Neural progenitor cell (in vitro differentiated cells): ENCODE results near the gene TMUB1. TPM values are rescaled to one million over a fixed set of nuclear protein-coding genes. Genes with fewer than 3 reads are reported as not detected.

Experiments
- DNase-seq: peaks from one replicate; pipeline ENCODE4 v3.0.0-alpha.2; 2016; ENCODE audit warnings: low spot score
- H2AFZ ChIP-seq: fragments of 200-600 bp; sonication (generic); replicated peaks from 2 replicates; pipeline ENCODE4 v1.6.1; 2016; ENCODE audit warnings: antibody characterized with exemption
- H3F3A ChIP-seq: fragments of 200-600 bp; sonication (generic); 2 replicates; pipeline ENCODE4 v1.6.1; 2016; ENCODE audit warnings: antibody characterized with exemption, low read depth
- H3K27ac ChIP-seq: fragments of 200-600 bp; sonication (generic); 2 replicates; pipeline ENCODE4 v1.5.1; 2016; ENCODE audit warnings: mild to moderate bottlenecking
- H3K27me3 ChIP-seq: fragments of 200-600 bp; sonication (generic); 2 replicates; pipeline ENCODE4 v1.6.1; 2016; ENCODE audit warnings: mild to moderate bottlenecking, moderate library complexity
- H3K36me3 ChIP-seq: fragments of 200-600 bp; sonication (generic); 2 replicates; pipeline ENCODE4 v1.5.1; 2016
- H3K4me1 ChIP-seq: fragments of 200-600 bp; sonication (generic); 2 replicates; pipeline ENCODE4 v1.6.1; 2016; ENCODE audit warnings: mixed run types
- H3K4me2 ChIP-seq: fragments of 200-600 bp; sonication (generic); 2 replicates; pipeline ENCODE4 v1.6.1; 2016
- H3K4me3 ChIP-seq: fragments of 200-600 bp; sonication (generic); 2 replicates; pipeline ENCODE4 v1.5.1; 2016
- H3K79me2 ChIP-seq: fragments of 200-600 bp; sonication (generic); 2 replicates; pipeline ENCODE4 v1.6.1; 2016; ENCODE audit warnings: low read depth
- H3K9ac ChIP-seq: fragments of 200-600 bp; sonication (generic); 2 replicates; pipeline ENCODE4 v1.6.1; 2016
- H3K9me3 ChIP-seq: fragments of 200-600 bp; sonication (generic); 2 replicates; pipeline ENCODE4 v1.5.1; 2016; ENCODE audit warnings: low read depth
- H4K20me1 ChIP-seq: fragments of 200-600 bp; sonication (generic); 2 replicates; pipeline ENCODE4 v1.6.1; 2016; ENCODE audit warnings: low read depth
- H3K27ac Mint-ChIP-seq: 3 replicates; pipeline ENCODE4 v1.8.0; 2021; ENCODE audit warnings: mixed read lengths
- H3K27me3 Mint-ChIP-seq: 2 replicates; pipeline ENCODE4 v1.8.0; 2022; ENCODE audit warnings: low read depth, mild to moderate bottlenecking, inconsistent platforms, moderate library complexity, mixed read lengths; ENCODE audit not compliant: insufficient read depth
- H3K36me3 Mint-ChIP-seq: 3 replicates; pipeline ENCODE4 v1.8.0; 2021; ENCODE audit warnings: mixed read lengths
- H3K4me1 Mint-ChIP-seq: 3 replicates; pipeline ENCODE4 v1.8.0; 2021; ENCODE audit warnings: mixed read lengths
- H3K4me3 Mint-ChIP-seq: 3 replicates; pipeline ENCODE4 v1.8.0; 2021; ENCODE audit warnings: mild to moderate bottlenecking, moderate library complexity, mixed read lengths
- H3K9me3 Mint-ChIP-seq: 3 replicates; pipeline ENCODE4 v1.8.0; 2020; ENCODE audit warnings: mixed read lengths
- CTCF ChIP-seq: fragments of 200-600 bp; sonication (generic); IDR thresholded peaks from 2 replicates; pipeline ENCODE4 v1.5.1; 2017; ENCODE audit warnings: antibody characterized with exemption, mild to moderate bottlenecking
- EZH2 ChIP-seq: fragments of 200-600 bp; sonication (generic); IDR thresholded peaks from 2 replicates; pipeline ENCODE4 v1.6.1; 2017; ENCODE audit warnings: antibody characterized with exemption, mild to moderate bottlenecking, moderate library complexity
- EZH2phosphoT487 ChIP-seq: fragments of 200-600 bp; sonication (generic); IDR thresholded peaks from 2 replicates; pipeline ENCODE4 v1.6.1; 2017; ENCODE audit warnings: antibody characterized with exemption
- total RNA-seq: library from RNA; depleted of rRNA; stranded (reverse); fragments of >200 nt; gene quantifications from 2 replicates; pipeline ENCODE4 v1.2.3, GENCODE V29; 2015; ENCODE audit warnings: low replicate concordance

Gene TMUB1
- total RNA-seq, 1 donor from 2014 or later: 6.0 TPM

- Mint-ChIP-seq H3K4me3 (peak overlapping the region; percentile 90), H3K4me1 (peaks cover 46% of the 10 kb centered on the region), H3K27ac (no peak overlapping the region), H3K27me3 (peaks cover 16% of the 10 kb centered on the region), H3K36me3 (no peaks in the 10 kb centered on the region), H3K9me3 (no peaks in the 10 kb centered on the region)
- Histone ChIP-seq H3K4me3 (peak overlapping the region; percentile 77), H3K4me1 (peaks cover 45% of the 10 kb centered on the region), H2AFZ (no peak overlapping the region), H3F3A (peaks cover 42% of the 10 kb centered on the region), H3K27me3 (peaks cover 39% of the 10 kb centered on the region), H4K20me1 (peaks cover 53% of the 10 kb centered on the region), H3K79me2 (peaks cover 7% of the 10 kb centered on the region), H3K27ac (no peak overlapping the region), H3K9ac (peak overlapping the region; percentile 39), H3K9me3 (no peaks in the 10 kb centered on the region), H3K4me2 (peak overlapping the region; percentile 99), H3K36me3 (no peaks in the 10 kb centered on the region)
- TF ChIP-seq CTCF: no peak
- no peak for DNase-seq
Observed at GRCh38 chr7:151060113-151060415, 23.2 kb downstream of the TMUB1 start.

GRCh38 chr7:151059367-151060112 is 23.8 kb downstream of the TMUB1 start, which contains the start of gene SLC4A2:
Gene SLC4A2, plus strand, starts transcription at chr7:151059589. Its CDS starts 2,399 bp downstream, at chr7:151061988.
- Mint-ChIP-seq H3K4me1 (peaks cover 46% of the 10 kb centered on the region), H3K9me3 (no peaks in the 10 kb centered on the region), H3K27me3 (peaks cover 16% of the 10 kb centered on the region), H3K4me3 (peak within 1 kb of the TSS; percentile 94), H3K27ac (peak within 1 kb of the TSS; percentile 94), H3K36me3 (no peaks in the 10 kb centered on the region)
- Histone ChIP-seq H3K9me3 (no peaks in the 10 kb centered on the region), H3K4me1 (peaks cover 45% of the 10 kb centered on the region), H3K9ac (peak within 1 kb of the TSS; percentile 39), H3K4me3 (peak within 1 kb of the TSS; percentile 77), H3K4me2 (peak within 1 kb of the TSS; percentile 99), H3K36me3 (no peaks in the 10 kb centered on the region), H3F3A (peaks cover 42% of the 10 kb centered on the region), H3K79me2 (peaks cover 7% of the 10 kb centered on the region), H3K27me3 (peaks cover 39% of the 10 kb centered on the region), H4K20me1 (peaks cover 50% of the 10 kb centered on the region), H3K27ac (no peak within 1 kb of the TSS), H2AFZ (peak within 1 kb of the TSS; percentile 54)
- TF ChIP-seq CTCF: peak; percentile 65
- no peak for TF ChIP-seq EZH2phosphoT487
- peak; percentile 3 for TF ChIP-seq EZH2
- DNase-seq: peak; percentile 76

- Histone ChIP-seq H3K4me2 (peak overlapping the region; percentile 99), H3K4me3 (peak overlapping the region; percentile 77), H3K27me3 (peaks cover 39% of the 10 kb centered on the region), H3F3A (peaks cover 42% of the 10 kb centered on the region), H3K79me2 (peaks cover 7% of the 10 kb centered on the region), H2AFZ (peak overlapping the region; percentile 54), H3K36me3 (no peaks in the 10 kb centered on the region), H3K27ac (no peak overlapping the region), H3K9me3 (no peaks in the 10 kb centered on the region), H3K9ac (no peak overlapping the region), H4K20me1 (peaks cover 43% of the 10 kb centered on the region), H3K4me1 (peaks cover 45% of the 10 kb centered on the region)
- Mint-ChIP-seq H3K4me3 (peak overlapping the region; percentile 94), H3K27ac (peak overlapping the region; percentile 94), H3K4me1 (peaks cover 46% of the 10 kb centered on the region), H3K27me3 (peaks cover 16% of the 10 kb centered on the region), H3K36me3 (no peaks in the 10 kb centered on the region), H3K9me3 (no peaks in the 10 kb centered on the region)
- peak; percentile 40 for DNase-seq
- peak; percentile 36 for TF ChIP-seq EZH2
- TF ChIP-seq EZH2phosphoT487: no peak
Observed at GRCh38 chr7:151058781-151059366, 24.4 kb downstream of the TMUB1 start.
